Activated CD4-positive, alpha-beta T cell treated with anti-CD3 and anti-CD28 coated beads, Interleukin-10, Interleukin-2, amounts not matched to agents 100 ng/mL and 50 ng/mL, durations not matched to agents 16 hours and 8 hours (primary cell): Measurements from ENCODE around the gene TEX52.
A peak's percentile ranks its signal among the peaks of the same experiment; 100 is the strongest.
"Not testable (repeated sequence)": the region's sequence is repeated elsewhere in the genome, so short reads cannot be mapped to it uniquely, and the experiment has no call there.

Experiments used
- DNase-seq: peaks from one replicate; pipeline ENCODE4 v3.0.0-alpha.2; 2020

Gene TEX52

GRCh38 chr12:2863402-2863801, 6.6 kb upstream of the TEX52 start:
- not testable (repeated sequence) for DNase-seq

DNA sequence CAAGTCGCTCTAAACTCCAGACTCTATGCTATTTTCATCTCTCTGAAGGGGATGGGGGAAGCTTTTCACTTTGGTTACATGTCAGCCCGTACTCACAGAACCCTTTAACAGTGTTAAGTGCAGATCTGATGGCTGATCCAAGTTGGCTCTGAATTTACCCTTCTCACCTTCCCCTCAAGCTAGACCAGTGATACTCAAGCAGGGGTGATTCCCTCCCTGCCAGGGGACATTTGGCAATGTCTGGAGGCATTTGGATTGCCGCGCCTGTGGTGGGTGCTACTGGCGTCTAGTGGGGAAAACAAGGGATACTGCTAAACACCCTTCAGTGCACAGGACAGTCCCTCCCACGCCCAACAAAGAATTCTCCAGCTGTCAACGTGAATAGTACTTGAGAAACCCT, 6.0 kb upstream of the TEX52 start:
- DNase-seq = no peak

GRCh38 chr12:2860170-2860569, 3.3 kb upstream of the TEX52 start:
- no peak for DNase-seq

GRCh38 chr12:2858944-2859421, 2.1 kb upstream of the TEX52 start:
- DNase-seq = no peak

GRCh38 chr12:2858334-2858733, 1.5 kb upstream of the TEX52 start:
- DNase-seq = no peak

DNA sequence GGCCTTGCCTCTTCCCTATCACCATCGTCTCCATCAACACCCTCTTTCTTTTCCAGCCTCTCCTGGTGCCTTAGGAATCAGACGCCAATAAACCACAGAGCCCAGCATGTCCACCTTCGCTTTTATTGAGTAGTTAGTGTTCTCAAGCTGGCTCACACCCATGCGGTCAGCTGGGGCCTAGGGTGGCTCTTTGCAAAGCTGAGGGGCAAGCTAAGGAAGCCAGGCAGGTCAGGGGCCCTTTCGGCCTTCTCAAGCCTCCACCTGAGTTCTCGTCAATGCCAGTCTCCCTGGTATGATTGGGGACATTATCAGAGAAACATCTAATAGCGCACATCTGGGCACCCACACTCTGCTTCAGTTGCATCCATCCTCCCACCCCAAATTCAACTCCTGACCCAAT, 737 bp upstream of the TEX52 start:
- no peak for DNase-seq

DNA sequence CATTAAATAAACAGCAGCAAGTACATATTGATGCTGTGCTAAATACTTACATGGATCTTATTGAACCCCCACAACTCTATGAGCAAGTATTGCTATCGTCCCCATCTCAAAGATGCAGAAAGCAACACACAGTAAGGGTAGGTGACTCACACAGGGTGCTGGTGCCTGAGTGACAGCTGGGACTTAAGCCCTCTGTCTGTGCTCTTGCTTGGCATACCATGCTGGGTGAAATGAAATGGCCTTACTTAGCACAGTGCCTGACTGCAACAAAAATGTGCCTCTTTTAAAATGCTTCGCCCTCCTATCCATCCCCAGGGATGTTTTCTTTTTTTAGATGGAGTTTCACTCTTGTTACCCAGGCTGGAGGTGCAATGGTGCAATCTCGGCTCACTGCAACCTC, 788 bp downstream of the TEX52 start:
- no peak for DNase-seq

GRCh38 chr12:2855546-2855945, 1.3 kb downstream of the TEX52 start:
- no peak for DNase-seq

- no peak for DNase-seq
Observed at GRCh38 chr12:2854669-2855453, 2.0 kb downstream of the TEX52 start.

GRCh38 chr12:2853626-2854025, 3.2 kb downstream of the TEX52 start:
- DNase-seq = peak; percentile 41

GRCh38 chr12:2851931-2852330, 4.9 kb downstream of the TEX52 start:
- DNase-seq = no peak

GRCh38 chr12:2845280-2845679, 11.6 kb downstream of the TEX52 start:
- no peak for DNase-seq

DNA sequence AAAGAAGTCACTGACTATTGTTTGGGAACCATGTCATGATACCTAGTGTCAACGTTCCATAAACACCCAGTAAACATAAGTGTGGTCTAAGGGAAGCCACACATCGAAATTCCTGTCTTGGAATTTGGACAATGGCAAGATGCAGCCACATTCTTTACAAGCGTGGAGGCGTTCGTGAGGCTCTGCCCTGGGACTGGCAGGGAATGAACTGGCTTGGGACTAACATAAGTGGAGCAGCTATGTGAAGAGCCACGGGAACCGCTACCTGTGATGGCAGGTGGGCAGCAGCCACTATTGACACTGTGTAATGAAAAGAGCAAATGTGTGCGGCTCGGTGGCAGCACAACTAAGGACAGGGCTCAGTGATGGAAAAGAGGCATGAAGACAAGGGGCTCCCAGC, 12.1 kb downstream of the TEX52 start:
- DNase-seq = no peak

DNA sequence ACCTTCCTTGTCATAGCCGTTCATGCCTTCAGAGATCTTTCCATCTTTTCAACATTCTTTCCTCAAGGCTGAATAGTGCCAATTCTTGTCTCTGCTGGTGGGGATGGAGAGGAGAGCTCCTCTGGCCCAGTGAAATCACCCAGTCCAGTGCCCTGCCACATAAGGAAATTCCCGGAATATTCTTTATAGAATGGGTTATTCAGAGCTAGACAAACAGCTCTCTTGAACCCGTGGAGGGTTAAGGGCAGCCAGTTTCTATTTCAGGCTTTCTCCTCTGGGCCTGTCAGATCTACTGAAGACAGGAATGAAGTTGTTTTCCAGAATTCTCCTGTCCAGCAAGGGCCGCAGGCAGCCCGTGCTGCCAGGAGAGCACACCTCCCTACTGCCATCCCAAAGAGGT, 13.9 kb downstream of the TEX52 start:
- DNase-seq = no peak

DNA sequence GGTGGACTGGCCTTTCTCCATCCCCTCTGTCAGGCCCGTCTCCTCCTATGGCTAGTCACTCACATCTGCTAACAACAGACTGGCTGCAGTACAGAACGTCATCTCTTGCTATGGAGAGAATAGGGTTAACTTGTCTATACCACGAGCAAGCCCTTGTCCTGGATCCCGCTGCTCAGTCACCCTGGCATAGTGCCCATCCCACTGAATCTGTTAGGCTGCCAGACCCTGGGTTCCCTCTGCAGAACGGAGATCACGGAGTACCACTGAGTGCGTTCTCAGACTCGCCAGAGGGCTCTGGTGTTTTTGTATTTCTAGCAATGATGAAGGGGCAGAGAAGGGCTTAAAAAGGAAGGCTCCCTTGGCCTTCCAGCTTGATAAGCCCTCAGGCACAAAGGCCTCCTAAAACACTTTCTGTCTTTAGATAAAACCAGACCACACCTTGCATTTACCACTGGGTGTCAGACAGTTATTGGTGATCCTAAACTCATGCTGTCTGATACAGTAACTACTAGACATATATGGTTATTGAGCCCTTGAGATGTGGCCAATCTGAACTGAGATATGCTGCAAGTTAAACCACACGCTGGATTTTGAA, 15.7 kb downstream of the TEX52 start:
- DNase-seq = no peak

GRCh38 chr12:2836574-2836973, 20.3 kb downstream of the TEX52 start:
- no peak for DNase-seq

- no peak for DNase-seq
Observed at GRCh38 chr12:2835691-2836403, 21.0 kb downstream of the TEX52 start.

DNA sequence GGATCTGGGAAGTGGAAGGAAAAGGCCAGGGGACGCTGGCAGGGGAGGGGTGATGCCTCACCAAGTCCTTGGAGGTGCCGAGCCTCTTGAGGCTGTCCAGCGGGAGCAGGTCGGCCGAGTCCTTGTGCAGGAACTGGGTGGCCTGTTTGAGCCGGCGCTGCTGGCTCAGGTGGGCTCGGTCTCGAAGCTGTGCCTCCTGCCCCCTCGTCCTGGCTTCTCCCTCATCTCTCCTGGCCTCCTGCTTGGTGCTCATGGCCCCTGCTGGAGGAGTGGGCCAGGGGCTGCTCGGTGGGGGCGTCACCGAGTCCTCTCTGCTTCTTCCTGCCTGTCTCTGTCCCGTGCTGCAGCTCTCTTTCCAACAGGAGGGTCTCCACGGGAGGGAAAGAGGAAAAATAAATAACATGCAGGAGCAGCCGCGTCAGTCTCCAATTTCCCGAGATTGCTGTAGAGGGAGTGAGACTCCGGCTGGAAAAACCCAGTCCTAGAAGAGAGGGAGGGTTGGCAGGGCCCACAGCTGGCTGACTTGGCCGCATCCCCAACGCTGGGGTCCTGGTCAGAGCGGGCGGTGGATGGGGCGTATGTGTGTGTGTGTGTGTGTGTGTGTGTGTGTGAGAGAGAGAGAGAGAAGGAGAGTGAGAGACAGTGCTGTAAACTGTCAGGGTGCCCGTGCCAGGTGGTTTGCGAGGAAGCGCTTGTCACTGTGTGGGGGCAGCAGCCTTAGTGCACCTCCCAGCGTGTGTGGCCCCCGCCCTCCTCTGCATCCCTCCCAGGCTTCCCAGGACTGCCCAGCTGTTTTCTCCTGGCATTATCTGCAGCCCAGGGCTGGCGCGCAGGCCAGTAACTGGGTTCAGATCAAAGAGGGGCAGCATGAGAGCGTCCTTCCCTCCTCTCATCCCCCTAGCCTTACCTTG, 22.0 kb downstream of the TEX52 start, which contains the start of gene NRIP2:
TSS of gene NRIP2 (minus strand) at position 455 of the 911 bp plus-strand sequence. CDS start at position 403, 52 bp downstream.
- no peak for DNase-seq

GRCh38 chr12:2833810-2834209, 23.0 kb downstream of the TEX52 start:
- no peak for DNase-seq

- no peak for DNase-seq
Observed at GRCh38 chr12:2833327-2833726, 23.5 kb downstream of the TEX52 start.

DNA sequence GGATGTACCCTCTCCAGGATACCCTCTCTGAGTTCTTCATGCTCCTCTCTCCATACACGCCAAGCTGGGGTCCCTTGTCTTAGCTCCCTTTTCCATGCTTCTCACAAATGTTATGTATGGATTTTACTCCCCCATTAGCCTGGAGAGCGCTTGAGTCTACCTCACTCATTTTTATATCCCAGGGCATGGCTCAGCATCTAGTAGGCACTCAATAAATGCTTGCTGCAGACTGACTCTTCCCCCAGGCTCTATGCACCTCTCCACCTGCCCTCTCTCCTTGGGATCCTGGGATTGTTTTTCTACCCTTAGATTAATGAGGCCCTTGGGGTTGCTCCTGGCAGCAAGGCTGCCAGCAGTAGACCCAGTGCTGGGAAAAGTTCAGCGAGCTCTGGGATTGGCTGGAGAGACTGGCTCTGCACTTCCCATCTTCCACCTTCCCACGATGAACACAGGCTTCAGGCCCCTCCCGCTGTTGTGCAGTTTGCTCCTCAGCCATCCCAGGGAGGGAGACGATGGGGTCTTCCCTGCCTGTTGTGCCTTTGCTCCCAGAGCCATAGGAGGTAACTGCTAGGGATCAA, 24.2 kb downstream of the TEX52 start:
- no peak for DNase-seq

- no peak for DNase-seq
Observed at GRCh38 chr12:2829275-2829674, 27.6 kb downstream of the TEX52 start.
